Measurements from ENCODE around the gene MAN1A1. TPM values are rescaled to one million over a fixed set of nuclear protein-coding genes. Genes with fewer than 3 reads are reported as not detected.

MAN1A1 gene
- total RNA-seq, 1 experiment from 2014 or later, result 1.3 TPM

- no peaks in the 10 kb centered on the region for H3K9me3 ChIP-seq (replicated peaks)
- H3K4me3 ChIP-seq, result no peak overlapping the region
- H3K27ac ChIP-seq, result no peak overlapping the region
- DNase-seq (ENCODE audit: low read depth in 1 of 2, low spot score in 2 of 2), result no peak
- no peaks in the 10 kb centered on the region for H3K4me1 ChIP-seq (replicated peaks)
- no peaks in the 10 kb centered on the region for H3K36me3 ChIP-seq
- no peaks in the 10 kb centered on the region for H3K27me3 ChIP-seq (replicated peaks)
Measured at GRCh38 chr6:119327810-119328209, 21.8 kb downstream of the MAN1A1 start.

- no peak for DNase-seq (ENCODE audit: low read depth in 1 of 2, low spot score in 2 of 2)
Measured at GRCh38 chr6:119326291-119327005, 23.1 kb downstream of the MAN1A1 start.

GRCh38 chr6:119325559-119326265, 23.8 kb downstream of the MAN1A1 start:
- Histone ChIP-seq H3K27me3 (replicated peaks) (no peaks in the 10 kb centered on the region), H3K4me3 (no peak overlapping the region), H3K9me3 (replicated peaks) (no peaks in the 10 kb centered on the region), H3K4me1 (replicated peaks) (no peaks in the 10 kb centered on the region), H3K36me3 (no peaks in the 10 kb centered on the region), H3K27ac (no peak overlapping the region)
- no peak for DNase-seq (ENCODE audit: low read depth in 1 of 2, low spot score in 2 of 2)

More at GRCh38 chr6:119326291-119327005, 23.1 kb downstream of the MAN1A1 start:
- Histone ChIP-seq H3K4me1 (replicated peaks) (no peaks in the 10 kb centered on the region), H3K4me3 (no peak overlapping the region), H3K27ac (no peak overlapping the region), H3K27me3 (replicated peaks) (no peaks in the 10 kb centered on the region), H3K9me3 (replicated peaks) (no peaks in the 10 kb centered on the region), H3K36me3 (no peaks in the 10 kb centered on the region)

GRCh38 chr6:119324718-119325117, 24.8 kb downstream of the MAN1A1 start:
- H3K4me1 ChIP-seq (replicated peaks), result no peaks in the 10 kb centered on the region
- DNase-seq (ENCODE audit: low read depth in 1 of 2, low spot score in 2 of 2), result no peak
- no peaks in the 10 kb centered on the region for H3K27me3 ChIP-seq (replicated peaks)
- no peaks in the 10 kb centered on the region for H3K9me3 ChIP-seq (replicated peaks)
- H3K36me3 ChIP-seq, result no peaks in the 10 kb centered on the region
- H3K27ac ChIP-seq, result no peak overlapping the region
- H3K4me3 ChIP-seq, result no peak overlapping the region

- DNase-seq (ENCODE audit: low read depth in 1 of 2, low spot score in 2 of 2), result no peak
- Histone ChIP-seq H3K27me3 (replicated peaks) (no peaks in the 10 kb centered on the region), H3K36me3 (no peaks in the 10 kb centered on the region), H3K4me3 (no peak overlapping the region), H3K27ac (no peak overlapping the region), H3K9me3 (replicated peaks) (no peaks in the 10 kb centered on the region), H3K4me1 (replicated peaks) (no peaks in the 10 kb centered on the region)
Measured at GRCh38 chr6:119323931-119324330, 25.6 kb downstream of the MAN1A1 start.

GRCh38 chr6:119323478-119323877, 26.1 kb downstream of the MAN1A1 start:
- Histone ChIP-seq H3K4me1 (replicated peaks) (no peaks in the 10 kb centered on the region), H3K9me3 (replicated peaks) (no peaks in the 10 kb centered on the region), H3K27ac (no peak overlapping the region), H3K4me3 (no peak overlapping the region), H3K27me3 (replicated peaks) (no peaks in the 10 kb centered on the region), H3K36me3 (no peaks in the 10 kb centered on the region)
- no peak for DNase-seq (ENCODE audit: low read depth in 1 of 2, low spot score in 2 of 2)

- no peaks in the 10 kb centered on the region for H3K4me1 ChIP-seq (replicated peaks)
- H3K4me3 ChIP-seq, result no peak overlapping the region
- H3K9me3 ChIP-seq (replicated peaks), result no peaks in the 10 kb centered on the region
- no peak for DNase-seq (ENCODE audit: low read depth in 1 of 2, low spot score in 2 of 2)
- H3K36me3 ChIP-seq, result no peaks in the 10 kb centered on the region
- H3K27ac ChIP-seq, result no peak overlapping the region
- H3K27me3 ChIP-seq (replicated peaks), result no peaks in the 10 kb centered on the region
Measured at GRCh38 chr6:119322715-119323350, 26.7 kb downstream of the MAN1A1 start.

GRCh38 chr6:119322034-119322433, 27.5 kb downstream of the MAN1A1 start:
- H3K4me1 ChIP-seq (replicated peaks), result no peaks in the 10 kb centered on the region
- H3K27me3 ChIP-seq (replicated peaks), result no peaks in the 10 kb centered on the region
- no peaks in the 10 kb centered on the region for H3K9me3 ChIP-seq (replicated peaks)
- H3K4me3 ChIP-seq, result no peak overlapping the region
- no peak for DNase-seq (ENCODE audit: low read depth in 1 of 2, low spot score in 2 of 2)
- no peak overlapping the region for H3K27ac ChIP-seq
- H3K36me3 ChIP-seq, result no peaks in the 10 kb centered on the region

GRCh38 chr6:119319694-119320093, 29.9 kb downstream of the MAN1A1 start:
- no peaks in the 10 kb centered on the region for H3K36me3 ChIP-seq
- no peaks in the 10 kb centered on the region for H3K9me3 ChIP-seq (replicated peaks)
- H3K4me3 ChIP-seq, result no peak overlapping the region
- H3K27me3 ChIP-seq (replicated peaks), result no peaks in the 10 kb centered on the region
- H3K4me1 ChIP-seq (replicated peaks), result no peaks in the 10 kb centered on the region
- DNase-seq (ENCODE audit: low read depth in 1 of 2, low spot score in 2 of 2), result no peak
- H3K27ac ChIP-seq, result no peak overlapping the region

- Histone ChIP-seq H3K4me3 (no peak overlapping the region), H3K27me3 (replicated peaks) (no peaks in the 10 kb centered on the region), H3K4me1 (replicated peaks) (no peaks in the 10 kb centered on the region), H3K9me3 (replicated peaks) (no peaks in the 10 kb centered on the region), H3K27ac (no peak overlapping the region), H3K36me3 (no peaks in the 10 kb centered on the region)
- no peak for DNase-seq (ENCODE audit: low read depth in 1 of 2, low spot score in 2 of 2)
Measured at GRCh38 chr6:119318730-119319129, 30.8 kb downstream of the MAN1A1 start.

- no peak overlapping the region for H3K4me3 ChIP-seq
- H3K36me3 ChIP-seq, result no peaks in the 10 kb centered on the region
- no peaks in the 10 kb centered on the region for H3K4me1 ChIP-seq (replicated peaks)
- H3K9me3 ChIP-seq (replicated peaks), result no peaks in the 10 kb centered on the region
- no peak overlapping the region for H3K27ac ChIP-seq
- no peaks in the 10 kb centered on the region for H3K27me3 ChIP-seq (replicated peaks)
- DNase-seq (ENCODE audit: low read depth in 1 of 2, low spot score in 2 of 2), result no peak
Measured at GRCh38 chr6:119318176-119318575, 31.4 kb downstream of the MAN1A1 start.

- H3K9me3 ChIP-seq (replicated peaks), result no peaks in the 10 kb centered on the region
- no peak overlapping the region for H3K27ac ChIP-seq
- DNase-seq (ENCODE audit: low read depth in 1 of 2, low spot score in 2 of 2), result no peak
- H3K4me3 ChIP-seq, result no peak overlapping the region
- H3K4me1 ChIP-seq (replicated peaks), result no peaks in the 10 kb centered on the region
- no peaks in the 10 kb centered on the region for H3K36me3 ChIP-seq
- no peaks in the 10 kb centered on the region for H3K27me3 ChIP-seq (replicated peaks)
Measured at GRCh38 chr6:119317007-119317406, 32.6 kb downstream of the MAN1A1 start.

GRCh38 chr6:119314885-119315272, 34.7 kb downstream of the MAN1A1 start:
- Histone ChIP-seq H3K36me3 (no peaks in the 10 kb centered on the region), H3K9me3 (replicated peaks) (no peaks in the 10 kb centered on the region), H3K27me3 (replicated peaks) (no peaks in the 10 kb centered on the region), H3K27ac (no peak overlapping the region), H3K4me3 (no peak overlapping the region), H3K4me1 (replicated peaks) (no peaks in the 10 kb centered on the region)
- no peak for DNase-seq (ENCODE audit: low read depth in 1 of 2, low spot score in 2 of 2)
